GM19372 (cell line): Measurements from ENCODE around the gene TXNL4A.

Experiments
- ATAC-seq: cut with Tn5 transposase; IDR thresholded peaks from one replicate; pipeline ENCODE4 v1.9.1; 2021; ENCODE audit warnings: mild to moderate bottlenecking, low read depth, moderate library complexity; ENCODE audit not compliant: unreplicated experiment

Gene TXNL4A

DNA sequence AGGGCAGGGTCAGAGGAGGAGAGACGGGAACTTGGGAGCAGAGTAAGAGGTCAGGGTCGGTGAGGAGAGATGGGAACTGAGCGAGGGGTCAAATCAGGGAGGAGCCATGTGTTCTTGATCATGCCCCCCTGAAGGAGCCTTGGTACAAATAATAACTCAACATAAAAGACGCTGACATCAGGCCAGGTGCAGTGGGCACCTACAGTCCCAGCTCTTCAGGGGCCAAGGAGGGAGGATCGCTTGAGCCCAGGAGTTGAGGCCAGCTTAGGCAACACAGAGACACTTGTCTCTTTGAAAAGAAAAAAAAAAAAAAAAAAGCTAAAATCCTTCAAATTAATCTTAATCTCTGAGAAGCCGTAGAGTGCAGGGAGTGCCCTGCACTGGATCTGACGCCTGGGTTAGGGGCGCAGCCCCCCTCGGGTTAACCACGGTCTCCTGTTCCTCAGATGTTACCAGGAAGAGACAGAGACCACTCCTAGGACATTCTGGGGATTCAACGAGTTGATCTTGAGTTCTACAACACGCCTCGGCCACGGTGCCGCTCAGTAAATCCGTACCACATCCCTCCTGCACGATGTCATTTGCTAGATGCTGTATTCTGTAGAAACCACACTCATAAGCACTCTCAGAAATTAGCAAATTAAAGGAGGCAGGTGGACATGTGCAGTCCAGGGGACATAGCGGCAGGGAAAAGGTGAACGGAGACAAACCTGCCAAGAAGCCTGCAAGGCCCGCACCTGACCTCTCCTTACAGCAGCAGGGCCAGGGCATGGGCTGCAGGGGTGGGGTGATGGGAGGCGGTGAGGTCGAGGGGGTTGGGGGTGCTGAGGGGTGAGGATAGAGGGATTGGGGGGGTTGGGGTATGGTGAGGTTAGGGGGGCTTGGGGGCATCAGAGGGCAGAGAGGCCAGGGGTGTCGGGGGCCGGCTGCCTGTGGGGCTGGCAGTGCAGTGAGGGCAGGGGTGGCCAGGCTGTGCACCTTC lies 66.1 kb downstream of the TXNL4A start:
- no peak for ATAC-seq
